Stimulated activated naive CD4-positive, alpha-beta T cell (primary cell): Measurements from ENCODE around the gene RIPOR1.

Experiments used
- DNase-seq, 6 experiments: peaks; one replicate each; lab custom pipeline; 2025; lab: John Stamatoyannopoulos, UW

RIPOR1 gene

DNA sequence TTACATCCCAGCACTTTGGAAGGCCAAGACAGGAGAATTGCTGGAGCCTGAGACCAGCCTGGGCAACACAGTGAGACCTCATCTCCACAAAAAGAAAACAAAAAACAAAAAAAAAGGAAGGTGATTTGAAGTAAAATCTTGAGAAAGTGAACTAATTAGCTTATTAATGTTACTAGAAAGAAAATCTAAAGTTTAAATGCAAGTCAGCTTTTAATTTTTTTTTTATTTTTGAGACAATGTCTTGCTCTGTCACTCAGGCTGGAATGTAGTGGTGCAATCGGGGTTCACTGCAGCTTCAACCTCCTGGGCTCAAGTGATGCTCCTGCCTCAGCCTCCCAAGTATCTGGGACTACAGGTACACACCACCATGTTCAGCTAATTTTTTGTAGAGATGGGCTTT lies 30.2 kb downstream of the RIPOR1 start:
- DNase-seq, result no peak

- no peak for DNase-seq
These were observed 32.3 kb downstream of the RIPOR1 start for GRCh38 chr16:67560827-67561342.

DNA sequence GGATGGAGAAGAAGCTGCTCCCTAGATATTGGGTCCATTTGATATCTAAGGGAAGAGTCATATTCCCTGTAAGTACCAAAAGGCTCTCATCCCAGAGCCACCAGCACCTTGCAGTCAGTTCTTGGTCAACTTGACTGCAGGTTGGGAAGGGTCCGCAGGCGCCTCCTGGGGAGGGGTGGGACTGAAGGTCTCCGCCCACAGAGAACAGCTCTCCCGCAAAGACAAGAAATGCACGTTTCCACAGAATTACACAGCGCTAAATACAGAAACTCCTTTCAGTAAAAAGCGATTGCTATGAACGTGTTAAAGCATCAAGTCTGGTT lies 32.8 kb downstream of the RIPOR1 start:
- DNase-seq, result no peak

DNA sequence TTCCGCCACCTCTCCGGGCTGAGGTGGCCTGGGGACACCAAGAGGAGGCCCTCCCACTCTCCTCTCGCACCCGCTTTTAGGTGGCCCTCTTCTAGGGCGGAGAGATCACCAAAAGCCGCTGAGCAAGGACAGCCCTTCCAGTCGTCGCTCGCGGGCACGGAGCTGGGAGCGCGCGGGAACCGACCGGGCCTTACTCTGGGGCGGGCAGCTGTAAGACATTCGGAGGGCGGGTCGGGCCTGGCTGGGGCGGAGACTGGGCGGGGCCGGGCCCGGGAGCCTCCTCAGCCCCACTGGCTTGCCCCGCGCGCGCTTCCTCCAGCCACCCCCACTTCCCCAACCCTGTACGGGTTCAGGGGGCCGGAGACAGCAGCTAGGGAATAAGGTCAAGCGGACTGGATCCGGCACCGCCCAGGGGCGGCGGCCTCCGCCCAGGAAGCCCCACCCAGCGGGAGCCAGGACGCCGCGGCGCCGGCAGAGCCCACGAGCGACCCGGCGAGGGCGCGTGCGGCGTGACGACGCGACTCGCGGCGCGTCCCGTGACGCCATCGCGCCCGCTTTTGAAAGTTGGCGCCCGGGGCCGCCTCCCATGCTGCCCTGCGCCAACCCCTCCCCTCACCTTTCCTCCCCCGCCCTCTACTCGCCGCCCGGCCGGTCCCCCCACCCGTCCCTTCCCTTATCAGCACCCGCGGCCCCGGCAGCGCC lies 33.3 kb downstream of the RIPOR1 start:
- DNase-seq, result peak; percentile 95 to 99 (median 98)

DNA sequence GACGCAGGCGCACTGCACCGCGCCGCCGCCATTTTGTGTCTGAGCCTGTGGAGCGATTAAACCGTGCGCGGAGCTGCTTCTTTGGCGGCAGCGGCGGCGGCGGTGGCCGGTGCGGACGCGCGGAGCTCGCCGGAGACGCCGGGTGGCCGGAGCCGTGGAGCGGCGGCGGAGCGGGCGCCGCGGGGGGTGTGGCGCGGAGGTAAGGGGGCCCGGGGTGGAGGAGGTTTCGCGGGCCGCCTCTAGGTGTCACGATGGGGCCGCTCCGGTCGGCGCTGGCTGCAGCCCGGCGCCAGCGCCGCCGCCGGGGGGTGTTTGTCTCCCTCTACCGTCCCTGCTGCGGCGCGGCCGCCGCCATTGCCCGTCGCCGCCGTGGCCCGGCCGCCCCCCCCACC lies 33.9 kb downstream of the RIPOR1 start, which contains the start of gene CTCF:
TSS of gene CTCF (plus strand) at position 1 of the 392 bp plus-strand sequence. CDS start 48,307 bp downstream, outside the sequence.
- DNase-seq, result peak; percentile 81 to 99 (median 94)

GRCh38 chr16:67562918-67563707 lies 34.5 kb downstream of the RIPOR1 start:
- DNase-seq, result peak; percentile 39 to 73 (median 62)

GRCh38 chr16:67563708-67564468 lies 35.3 kb downstream of the RIPOR1 start:
- DNase-seq, result peak in 2 of 6 experiments; percentile 60 to 71

DNA sequence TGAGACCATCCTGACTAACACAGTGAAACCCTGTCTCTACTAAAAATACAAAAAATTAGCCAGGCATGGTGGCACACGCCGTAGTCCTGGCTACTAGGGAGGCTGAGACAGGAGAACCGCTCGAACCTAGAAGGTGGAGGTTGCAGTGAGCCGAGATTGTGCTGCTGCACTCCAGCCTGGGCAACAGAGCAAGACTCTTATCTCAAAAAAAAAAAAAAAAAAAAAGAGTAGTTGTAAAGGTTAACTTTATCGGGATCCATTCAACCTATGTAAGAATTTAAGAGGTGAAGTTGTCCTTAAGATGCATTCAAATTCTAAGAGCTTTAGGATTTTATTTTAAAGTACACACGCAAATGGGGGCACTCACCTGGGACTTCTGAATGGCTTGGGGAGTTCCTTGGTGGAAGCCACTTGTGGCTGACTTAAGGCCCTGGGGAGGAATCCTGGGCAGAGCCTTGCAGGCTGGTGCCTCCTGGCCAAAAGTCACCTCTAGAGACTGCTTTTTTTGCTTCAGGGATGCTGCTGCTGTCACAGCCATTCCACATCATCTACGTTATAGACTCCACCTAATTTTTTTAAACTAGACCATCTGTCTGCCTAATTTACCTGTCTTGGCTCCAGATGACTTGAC lies 37.0 kb downstream of the RIPOR1 start:
- no peak for DNase-seq

DNA sequence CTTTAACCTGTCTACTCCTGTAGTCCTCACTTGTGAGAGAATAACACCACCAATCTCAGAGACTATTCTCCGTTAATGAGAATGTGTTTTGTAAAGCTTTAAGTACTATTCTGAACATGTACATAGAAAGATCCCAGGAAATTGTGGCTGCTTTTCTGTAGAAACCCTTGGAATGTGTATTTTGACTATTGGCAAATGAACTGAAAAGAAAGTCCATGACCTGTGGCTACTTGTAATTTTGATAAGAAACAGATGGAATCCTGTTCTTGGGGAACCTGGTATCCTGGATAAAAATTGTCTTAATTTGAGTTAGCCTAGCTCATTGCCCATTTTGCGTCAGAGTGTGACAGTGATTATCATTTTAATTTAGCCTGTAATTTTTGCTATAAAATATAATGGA lies 42.8 kb downstream of the RIPOR1 start:
- no peak for DNase-seq

DNA sequence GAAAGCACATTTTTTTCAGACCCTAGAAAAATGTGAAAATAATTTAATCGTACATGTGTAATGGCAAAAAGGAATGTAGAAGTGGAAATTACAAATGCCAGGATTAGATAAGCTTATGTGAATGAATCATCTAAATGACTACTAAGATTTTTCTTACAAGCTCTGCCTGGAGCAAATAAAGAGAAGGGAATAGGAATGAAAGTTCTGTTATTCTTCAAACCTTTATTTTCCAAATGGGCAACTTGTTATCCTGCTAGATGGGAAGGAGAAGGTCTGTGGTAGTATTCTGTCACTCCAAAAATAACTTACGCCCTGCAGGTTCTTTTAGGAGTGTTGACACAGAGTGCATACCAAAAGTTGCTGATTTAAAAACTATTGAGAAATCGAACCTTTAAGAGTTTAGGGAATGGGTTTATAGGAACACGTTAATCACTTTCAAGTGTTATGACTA lies 43.4 kb downstream of the RIPOR1 start:
- no peak for DNase-seq

DNA sequence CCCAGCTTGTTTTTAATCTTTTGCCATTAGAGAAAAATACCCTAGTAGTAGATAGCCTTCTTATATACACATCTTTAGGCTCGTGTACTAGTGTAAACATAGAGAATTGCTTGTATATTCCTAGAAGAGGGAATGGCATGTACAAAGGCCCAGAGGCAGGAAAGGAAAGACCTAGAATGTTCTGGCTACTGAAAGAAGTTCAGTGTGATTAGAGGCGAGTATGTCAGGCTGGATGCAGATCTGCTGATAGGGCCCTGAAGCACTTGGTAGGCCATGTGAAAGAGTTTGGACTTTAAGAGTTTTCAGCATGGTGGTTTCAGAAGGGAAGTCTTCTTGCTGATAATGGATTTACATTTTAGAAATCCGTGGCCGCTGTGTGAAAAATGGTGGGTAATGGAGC lies 51.1 kb downstream of the RIPOR1 start:
- DNase-seq, result no peak

DNA sequence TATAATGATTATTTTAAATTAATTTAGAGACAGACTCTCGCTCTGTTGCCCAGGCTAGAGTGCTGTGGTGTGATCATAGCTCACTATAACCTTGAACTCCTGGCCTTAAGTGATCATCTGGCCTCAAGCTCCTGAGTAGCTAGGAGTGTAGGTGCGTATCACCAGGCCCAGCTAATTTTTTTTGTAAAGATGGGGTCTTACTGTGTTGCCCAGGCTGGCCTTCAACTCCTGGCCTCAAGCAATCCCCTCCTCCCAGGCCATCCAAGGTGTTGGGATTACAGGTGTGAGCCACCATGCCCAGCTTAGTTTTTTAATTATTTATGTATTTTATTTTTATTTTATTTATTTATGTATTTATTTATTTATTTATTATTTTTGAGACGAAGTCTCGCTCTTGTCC lies 51.6 kb downstream of the RIPOR1 start:
- DNase-seq, result no peak

DNA sequence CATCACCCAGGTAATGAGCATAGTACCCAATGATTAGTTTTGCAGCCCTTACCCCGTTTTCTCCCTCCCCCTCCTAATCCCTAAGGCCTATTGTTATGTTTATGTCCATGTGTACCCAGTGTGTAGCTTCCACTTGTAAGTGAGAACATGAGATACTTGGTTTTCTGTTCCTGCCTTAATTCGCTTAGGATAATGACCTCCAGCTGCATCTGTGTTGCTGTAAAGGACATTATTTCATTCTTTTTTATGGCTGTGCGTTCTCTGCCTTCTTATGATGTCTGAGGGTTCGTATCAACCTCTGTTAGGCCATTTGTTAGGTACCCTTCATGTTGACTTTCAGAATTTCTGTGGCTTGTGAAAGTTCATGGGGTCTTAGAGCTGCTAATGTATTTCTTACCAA lies 64.7 kb downstream of the RIPOR1 start:
- no peak for DNase-seq

DNA sequence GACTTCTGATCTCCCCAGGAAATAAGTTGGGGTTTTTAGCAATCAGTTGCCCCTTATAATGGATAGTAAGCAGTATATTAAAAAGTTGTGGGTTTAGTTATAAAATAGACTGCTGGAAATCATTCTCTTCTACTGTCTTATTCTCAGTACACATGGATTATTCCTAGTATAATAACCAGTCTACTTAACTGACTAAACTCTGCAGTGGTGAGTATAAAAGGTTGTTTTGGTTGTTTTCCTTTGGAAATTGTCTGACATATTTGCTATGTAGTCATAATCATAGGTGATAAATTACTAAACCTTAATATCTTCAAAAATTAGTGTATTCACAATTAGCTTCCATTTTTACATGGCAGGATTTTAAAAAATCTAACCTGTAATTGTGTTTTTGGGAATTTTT lies 65.1 kb downstream of the RIPOR1 start:
- DNase-seq, result no peak

DNA sequence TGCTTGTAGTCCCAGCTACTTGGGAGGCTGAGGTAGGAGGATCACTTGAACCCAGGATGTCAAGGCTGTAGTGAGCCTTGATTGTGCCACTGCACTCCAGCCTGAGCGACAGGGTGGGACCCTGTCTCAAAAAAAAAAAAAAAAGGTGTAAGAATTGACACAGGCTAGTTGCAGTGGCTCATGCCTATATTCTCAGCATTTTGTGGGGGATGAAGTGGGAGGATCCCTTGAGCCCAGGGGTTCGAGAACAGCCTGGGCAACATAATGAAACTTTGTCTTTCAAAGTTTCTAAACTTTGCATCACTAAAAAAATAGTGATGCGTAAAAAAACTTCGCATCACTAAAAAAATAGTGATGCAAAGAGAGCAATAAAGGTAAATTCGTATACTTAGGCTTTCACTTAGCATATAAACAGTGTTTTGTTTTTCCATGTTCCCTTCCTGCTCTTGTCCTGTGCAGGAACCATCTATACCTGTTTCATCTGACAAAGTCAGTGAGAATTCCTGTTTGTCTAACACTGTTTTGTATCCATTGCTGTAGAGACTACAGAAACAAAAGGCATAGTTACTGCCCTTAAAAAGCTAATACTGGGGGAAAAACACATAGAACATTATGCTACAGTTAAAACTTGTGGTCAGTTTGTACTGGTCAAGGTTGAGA lies 65.8 kb downstream of the RIPOR1 start:
- no peak for DNase-seq

- no peak for DNase-seq
These were observed 66.3 kb downstream of the RIPOR1 start for GRCh38 chr16:67594956-67595355.
